Coronary artery (tissue), 2 donors: ENCODE measurements around the gene PXYLP1.
A peak's percentile ranks its signal among the peaks of the same experiment; 100 is the strongest.

Experiments
- DNase-seq: peaks from one replicate; pipeline ENCODE4 v3.0.0-alpha.2; 2017; ENCODE audit warnings: low spot score
- H3K27ac ChIP-seq, 2 donors: fragments of 200-600 bp; sonication (generic); one replicate each; pipeline ENCODE4 v1.5.1; 2016 to 2019
- H3K4me3 ChIP-seq: fragments of 200-600 bp; sonication (generic); 2 replicates; pipeline ENCODE4 v1.5.1; 2016; ENCODE audit warnings: mild to moderate bottlenecking, moderate library complexity
- TF ChIP-seq, protein P1 (sequence below): fragments of 200-600 bp; sonication (generic); IDR thresholded peaks from one replicate; pipeline ENCODE4 v1.5.1; 2019; ENCODE audit warnings: antibody characterized with exemption

Gene PXYLP1

DNA sequence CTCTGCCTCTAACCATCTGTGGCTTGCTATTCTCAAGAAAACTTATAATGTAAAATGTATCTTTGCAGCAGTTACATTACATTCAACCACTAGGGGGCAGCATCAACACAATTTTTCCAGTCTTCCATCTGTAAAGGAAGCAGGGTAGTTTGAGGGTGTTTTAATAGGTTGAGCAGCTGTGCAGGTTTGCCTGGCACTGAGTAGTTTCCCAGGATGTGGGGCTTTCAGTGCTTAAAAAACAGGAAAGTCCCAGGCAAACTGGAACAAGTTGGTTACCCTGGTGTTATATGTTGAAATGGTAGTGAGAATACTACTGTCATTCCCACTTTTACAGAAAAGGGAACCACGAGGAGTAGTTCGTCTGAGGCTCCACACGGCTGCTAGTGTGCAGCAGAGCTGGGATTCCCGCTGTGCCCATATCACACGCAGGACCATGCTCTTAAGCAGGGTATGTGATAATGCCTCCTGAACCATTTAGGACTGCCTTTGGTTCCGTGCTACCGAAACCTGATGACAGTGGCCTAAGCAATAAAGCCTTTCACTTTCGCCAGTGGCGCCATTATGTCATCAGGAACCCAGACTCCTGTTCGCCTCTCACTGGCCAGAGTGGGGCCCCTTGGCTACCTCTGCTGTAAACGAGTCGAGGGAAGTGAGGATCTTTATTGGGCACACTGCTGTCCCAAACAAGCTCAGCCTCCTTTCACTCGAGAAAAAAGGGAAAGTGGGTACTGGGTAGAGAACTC, 72.0 kb downstream of the PXYLP1 start:
- H3K27ac ChIP-seq, result no peak overlapping the region
- no peak for DNase-seq
- TF ChIP-seq, protein P1, sequence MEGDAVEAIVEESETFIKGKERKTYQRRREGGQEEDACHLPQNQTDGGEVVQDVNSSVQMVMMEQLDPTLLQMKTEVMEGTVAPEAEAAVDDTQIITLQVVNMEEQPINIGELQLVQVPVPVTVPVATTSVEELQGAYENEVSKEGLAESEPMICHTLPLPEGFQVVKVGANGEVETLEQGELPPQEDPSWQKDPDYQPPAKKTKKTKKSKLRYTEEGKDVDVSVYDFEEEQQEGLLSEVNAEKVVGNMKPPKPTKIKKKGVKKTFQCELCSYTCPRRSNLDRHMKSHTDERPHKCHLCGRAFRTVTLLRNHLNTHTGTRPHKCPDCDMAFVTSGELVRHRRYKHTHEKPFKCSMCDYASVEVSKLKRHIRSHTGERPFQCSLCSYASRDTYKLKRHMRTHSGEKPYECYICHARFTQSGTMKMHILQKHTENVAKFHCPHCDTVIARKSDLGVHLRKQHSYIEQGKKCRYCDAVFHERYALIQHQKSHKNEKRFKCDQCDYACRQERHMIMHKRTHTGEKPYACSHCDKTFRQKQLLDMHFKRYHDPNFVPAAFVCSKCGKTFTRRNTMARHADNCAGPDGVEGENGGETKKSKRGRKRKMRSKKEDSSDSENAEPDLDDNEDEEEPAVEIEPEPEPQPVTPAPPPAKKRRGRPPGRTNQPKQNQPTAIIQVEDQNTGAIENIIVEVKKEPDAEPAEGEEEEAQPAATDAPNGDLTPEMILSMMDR, result peak; percentile 66
- H3K4me3 ChIP-seq, result no peak overlapping the region

GRCh38 chr3:141305436-141305835, 73.8 kb downstream of the PXYLP1 start:
- TF ChIP-seq, protein P1, result no peak
- DNase-seq, result no peak
- Histone ChIP-seq H3K4me3 (no peak overlapping the region), H3K27ac (no peak overlapping the region)

DNA sequence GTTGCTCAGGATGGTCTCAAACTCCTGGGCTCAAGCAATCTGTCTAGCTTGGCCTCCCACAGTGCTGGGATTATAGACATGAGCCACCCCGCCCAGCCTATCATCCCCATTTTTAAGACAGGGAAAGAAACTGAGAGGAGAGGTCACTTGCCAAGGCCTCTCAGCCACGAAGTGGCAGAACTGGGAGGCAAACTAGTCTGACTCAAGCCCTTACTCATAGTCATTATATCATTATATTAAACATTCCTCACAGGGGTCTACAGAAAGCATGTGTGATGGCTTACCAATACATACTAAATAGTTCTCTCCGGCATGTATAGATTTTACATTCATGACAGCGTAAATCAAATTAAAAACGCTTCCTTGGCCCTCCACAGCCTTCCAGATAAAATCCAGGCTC, 74.7 kb downstream of the PXYLP1 start:
- Histone ChIP-seq H3K4me3 (no peak overlapping the region), H3K27ac (no peak overlapping the region)
- TF ChIP-seq, protein P1, result no peak
- no peak for DNase-seq

- Histone ChIP-seq H3K4me3 (no peak overlapping the region), H3K27ac (no peak overlapping the region)
- no peak for DNase-seq
- TF ChIP-seq, protein P1, result no peak
These were observed 75.3 kb downstream of the PXYLP1 start for GRCh38 chr3:141306922-141307321.

DNA sequence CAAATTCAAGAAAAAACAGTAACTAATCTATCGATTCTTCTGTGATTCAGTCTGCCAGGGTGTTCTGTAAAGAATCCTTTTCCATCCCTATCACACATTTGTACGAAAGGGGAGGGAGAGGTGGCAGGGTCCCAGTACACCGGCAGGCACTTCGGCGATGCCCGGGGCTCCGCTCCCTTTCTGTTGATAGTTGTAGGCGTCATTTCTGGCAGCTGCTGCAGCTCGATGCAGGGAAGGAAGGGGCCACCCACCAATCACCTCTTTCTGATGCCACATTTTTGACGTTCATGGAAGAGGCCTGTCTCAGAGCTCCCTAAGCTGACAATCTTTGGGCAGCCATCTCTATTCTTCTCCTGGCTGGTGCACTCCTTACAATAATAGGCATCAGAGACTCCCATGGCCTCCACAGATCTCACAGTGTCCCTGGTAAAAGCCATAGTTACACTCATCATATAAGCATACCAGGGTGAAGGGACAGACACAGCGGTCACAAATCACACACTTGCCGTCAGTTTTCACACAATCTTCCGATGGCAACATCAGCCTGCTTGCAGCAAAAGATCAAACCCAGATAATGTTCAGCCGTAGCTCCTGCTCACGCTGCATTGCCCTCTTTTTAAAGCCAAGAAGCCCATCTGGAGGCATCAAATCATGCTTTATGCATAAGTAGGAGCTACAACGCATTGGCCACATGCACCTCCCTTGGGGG, 75.9 kb downstream of the PXYLP1 start:
- DNase-seq, result no peak
- TF ChIP-seq, protein P1, result no peak
- Histone ChIP-seq H3K27ac (no peak overlapping the region), H3K4me3 (no peak overlapping the region)

DNA sequence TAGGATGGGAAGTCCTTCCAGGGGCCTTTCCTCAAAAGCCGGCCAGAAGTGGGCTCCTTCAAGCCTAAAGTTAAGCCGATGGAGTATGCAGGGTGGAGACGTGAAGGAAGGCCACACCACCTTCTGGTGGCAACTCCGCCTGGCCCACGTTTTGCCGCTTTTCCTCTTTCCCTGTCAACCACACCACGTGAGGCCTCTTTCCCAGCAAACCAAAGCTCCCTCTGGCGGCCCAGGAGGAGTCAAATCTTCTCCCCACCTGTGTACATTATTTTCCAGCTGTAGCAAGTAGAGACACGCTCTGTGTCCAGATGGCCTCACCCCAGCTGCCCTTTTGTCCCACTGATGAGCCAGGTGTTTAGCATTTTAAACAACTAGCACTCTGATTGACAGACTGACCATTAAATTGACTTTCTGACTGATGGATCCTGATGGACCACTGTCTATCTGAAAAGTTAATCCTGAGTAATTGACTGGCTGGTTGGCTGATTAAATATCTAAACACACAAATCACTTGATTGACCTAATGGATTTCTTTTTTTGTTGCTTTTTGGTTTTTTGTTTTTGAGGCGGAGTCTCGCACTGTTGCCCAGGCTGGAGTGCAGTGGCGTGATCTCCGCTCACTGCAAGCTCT, 77.1 kb downstream of the PXYLP1 start:
- no peak overlapping the region for H3K4me3 ChIP-seq
- no peak for DNase-seq
- no peak overlapping the region for H3K27ac ChIP-seq
- TF ChIP-seq, protein P1, result no peak
